A549 (cell line): ENCODE results near the gene BNC1.

Experiments
- CEBPB ChIP-seq, 2 experiments: fragments of >200 bp in 1 of 2; sonication (Bioruptor Twin) in 1 of 2; formaldehyde crosslinking in 1 of 2; IDR thresholded peaks; 2 replicates each; pipeline ENCODE4 v1.6.1; 2012 to 2016
- POLR2A ChIP-seq: IDR thresholded peaks from 2 replicates; pipeline ENCODE4 v1.6.1; 2012; ENCODE audit warnings: mild to moderate bottlenecking, low read length
- RAD21 ChIP-seq, 2 experiments: fragments of >200 bp in 1 of 2; sonication (Bioruptor Twin) in 1 of 2; formaldehyde crosslinking in 1 of 2; IDR thresholded peaks in 1 of 2; conservative IDR thresholded peaks in 1 of 2; 2 replicates in 1 of 2; 3 replicates in 1 of 2; pipeline ENCODE4 v1.6.1; 2012 to 2018; ENCODE audit warnings: inconsistent platforms in 1 of 2
- SMC3 ChIP-seq: fragments of >200 bp; sonication (Bioruptor Twin); formaldehyde crosslinking; IDR thresholded peaks from 3 replicates; pipeline ENCODE4 v1.6.1; 2018; ENCODE audit warnings: inconsistent platforms
- TF ChIP-seq, protein P1 (sequence below): fragments of >200 bp; sonication (Bioruptor Twin); formaldehyde crosslinking; IDR thresholded peaks from 3 replicates; pipeline ENCODE4 v1.5.1; 2016

DNA sequence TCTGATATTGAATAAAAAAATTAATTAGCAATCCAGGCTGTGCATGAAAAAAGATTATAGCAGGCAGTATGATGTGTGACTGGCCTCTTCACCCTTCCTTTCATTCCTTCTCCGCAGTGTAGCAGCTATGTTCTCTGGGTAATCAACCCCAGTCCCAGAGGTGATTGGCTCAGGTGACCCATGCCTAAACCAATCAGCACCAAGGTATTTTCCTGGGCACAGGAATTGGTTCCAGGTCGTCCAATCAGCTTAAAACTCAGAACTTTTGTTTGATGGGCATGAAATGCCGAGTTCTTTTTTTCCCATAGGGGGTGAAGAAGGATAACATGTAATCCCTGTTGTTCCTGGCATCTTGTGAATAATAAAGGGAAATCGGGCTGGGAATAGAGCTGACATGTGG, 5.8 kb upstream of the BNC1 start:
- TF ChIP-seq SMC3, result no peak
- no peak for TF ChIP-seq POLR2A
- TF ChIP-seq RAD21 (conservative IDR thresholded peaks at IDR 0.05 in 1 of 2, IDR thresholded peaks at IDR 0.05 in 1 of 2), result no peak
- TF ChIP-seq, protein P1, sequence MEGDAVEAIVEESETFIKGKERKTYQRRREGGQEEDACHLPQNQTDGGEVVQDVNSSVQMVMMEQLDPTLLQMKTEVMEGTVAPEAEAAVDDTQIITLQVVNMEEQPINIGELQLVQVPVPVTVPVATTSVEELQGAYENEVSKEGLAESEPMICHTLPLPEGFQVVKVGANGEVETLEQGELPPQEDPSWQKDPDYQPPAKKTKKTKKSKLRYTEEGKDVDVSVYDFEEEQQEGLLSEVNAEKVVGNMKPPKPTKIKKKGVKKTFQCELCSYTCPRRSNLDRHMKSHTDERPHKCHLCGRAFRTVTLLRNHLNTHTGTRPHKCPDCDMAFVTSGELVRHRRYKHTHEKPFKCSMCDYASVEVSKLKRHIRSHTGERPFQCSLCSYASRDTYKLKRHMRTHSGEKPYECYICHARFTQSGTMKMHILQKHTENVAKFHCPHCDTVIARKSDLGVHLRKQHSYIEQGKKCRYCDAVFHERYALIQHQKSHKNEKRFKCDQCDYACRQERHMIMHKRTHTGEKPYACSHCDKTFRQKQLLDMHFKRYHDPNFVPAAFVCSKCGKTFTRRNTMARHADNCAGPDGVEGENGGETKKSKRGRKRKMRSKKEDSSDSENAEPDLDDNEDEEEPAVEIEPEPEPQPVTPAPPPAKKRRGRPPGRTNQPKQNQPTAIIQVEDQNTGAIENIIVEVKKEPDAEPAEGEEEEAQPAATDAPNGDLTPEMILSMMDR, result no peak
- no peak for TF ChIP-seq CEBPB (IDR thresholded peaks at IDR 0.05)
